ENCODE measurements around the gene TMEM151B. TPM values are rescaled to one million over a fixed set of nuclear protein-coding genes. Genes with fewer than 3 reads are reported as not detected.

TMEM151B gene
- total and polyA plus RNA-seq, 2 of the 4 experiments (the other 2 are of a cell fraction), result not detected

GRCh38 chr6:44278315-44278714 lies 8.1 kb downstream of the TMEM151B start:
- no peak overlapping the region for H2BK20ac ChIP-seq (ENCODE audit: low read depth, low read length)
- H2BK15ac ChIP-seq (ENCODE audit: low read depth, low read length), result no peak overlapping the region
- no peak overlapping the region for H2AFZ ChIP-seq (replicated peaks; ENCODE audit: low read length, poor library complexity)
- H2BK120ac ChIP-seq (ENCODE audit: low read depth, low read length), result no peak overlapping the region
- 17% methylated on average over 1 of the region's 3 CpGs; no CpG with 5 or more reads in 1 of the 2 experiments for WGBS, 2 experiments (ENCODE audit: extremely low coverage in 2 of 2, insufficient read length in 1 of 2)
- dilution Hi-C loops (cut with HindIII; ENCODE audit: low sequenced_read_pairs, unreplicated experiment) (no loop called here), in situ Hi-C loops (cut with MboI; ENCODE audit: low sequenced_read_pairs) (no loop called here), intact Hi-C loops (cut with micrococcal nuclease) (no loop called here)
- no TSS peak for BruUV-seq (replicated peaks)
- H4K20me1 ChIP-seq (ENCODE audit: insufficient read depth, low read length), result no peaks in the 10 kb centered on the region; the same call in 1 of the 2 replicates
- no peaks in the 10 kb centered on the region for H3K36me3 ChIP-seq (ENCODE audit: control insufficient read depth, insufficient read depth, low read length)
- no peak overlapping the region for H3K4me3 ChIP-seq (ENCODE audit: insufficient read depth, low read depth, low read length)
- H4K5ac ChIP-seq (ENCODE audit: low read depth, low read length), result no peak overlapping the region
- peaks cover 55% of the 10 kb centered on the region for H3K27me3 ChIP-seq (ENCODE audit: control insufficient read depth, insufficient read depth, low read length)
- no peak overlapping the region for H2AK9ac ChIP-seq (replicated peaks; ENCODE audit: low read depth, low read length, poor library complexity)
- H3K4me2 ChIP-seq (ENCODE audit: low read depth, low read length), result no peak overlapping the region
- CTCF ChIA-PET, result no interaction called here
- H3K9me3 ChIP-seq (ENCODE audit: control insufficient read depth, insufficient read depth, low read length), result no peaks in the 10 kb centered on the region
- H3K9me1 ChIP-seq (ENCODE audit: insufficient read depth, low read length), result peaks cover 4% of the 10 kb centered on the region; the same call in 1 of the 2 replicates
- H4K91ac ChIP-seq (ENCODE audit: insufficient read depth, low read depth, low read length), result no peak overlapping the region
- H3K14ac ChIP-seq (replicated peaks; ENCODE audit: low read depth, low read length), result no peak overlapping the region
- no peak overlapping the region for H3K9ac ChIP-seq (ENCODE audit: low read depth, low read length)
- no peak overlapping the region for H3K27ac ChIP-seq (ENCODE audit: insufficient read depth, low read length)
- no peak overlapping the region for H3K56ac ChIP-seq (ENCODE audit: extremely low read depth, insufficient read depth, low read length)
- H3K23ac ChIP-seq (ENCODE audit: low read depth, low read length), result no peak overlapping the region
- H3K4me1 ChIP-seq (ENCODE audit: control insufficient read depth, insufficient read depth, low read length), result no peaks in the 10 kb centered on the region
- ATAC-seq (ENCODE audit: low read depth), result no peak
- no peak for DNase-seq
- TF ChIP-seq CTCF (conservative IDR thresholded peaks at IDR 0.05; ENCODE audit: low read depth, low read length) (no peak), ELK1 (IDR thresholded peaks at IDR 0.05; ENCODE audit: borderline replicate concordance, low read depth, low read length) (no peak), SMC3 (IDR thresholded peaks at IDR 0.05; ENCODE audit: low read depth, low read length) (no peak), RCOR1 (IDR thresholded peaks at IDR 0.05; ENCODE audit: insufficient replicate concordance, low read length) (no peak), RFX5 (IDR thresholded peaks at IDR 0.05; ENCODE audit: low read depth, low read length) (no peak), CHD1 (IDR thresholded peaks at IDR 0.05; ENCODE audit: low read depth, low read length) (no peak)
- H3K4ac ChIP-seq (ENCODE audit: low read depth, low read length), result no peak overlapping the region
- no peak overlapping the region for H4K8ac ChIP-seq (ENCODE audit: low read depth in 2 of 2, low read length in 2 of 2)
- POLR2A ChIA-PET (ENCODE audit: unreplicated experiment), result no interaction called here
- H3K79me1 ChIP-seq (ENCODE audit: low read depth in 1 of 2, low read length in 2 of 2), result no peaks in the 10 kb centered on the region
- no peak overlapping the region for H2BK5ac ChIP-seq (ENCODE audit: low read depth, low read length, poor library complexity, severe bottlenecking)
- no peak overlapping the region for H3K18ac ChIP-seq (ENCODE audit: low read depth, low read length)
- H2AK5ac ChIP-seq (ENCODE audit: low read depth, low read length), result no peak overlapping the region
